Stomach (tissue), 9 donors: ENCODE measurements around the gene NCAPD2. TPM values are rescaled to one million over a fixed set of nuclear protein-coding genes. Genes with fewer than 3 reads are reported as not detected.

Experiments
- DNase-seq, 2 donors: peaks; one replicate each; pipeline versions ENCODE4 v3.0.0 to v3.0.0-alpha.2; 2013 to 2019
- H3K27ac ChIP-seq, 5 donors: fragments of 200-600 bp in 4 of 5; sonication (generic) in 4 of 5; one replicate each; pipeline ENCODE4 v1.5.1; 2013 to 2019; ENCODE audit warnings: mild to moderate bottlenecking in 1 of 5, moderate library complexity in 1 of 5
- H3K27me3 ChIP-seq, 3 donors: fragments of 200-600 bp; sonication (generic); one replicate each; pipeline ENCODE4 v1.5.1; 2017 to 2019; ENCODE audit warnings: mixed run types in 1 of 3
- H3K36me3 ChIP-seq, 4 donors: fragments of 200-600 bp; sonication (generic); 1 replicate in 3 of 4; 2 replicates in 1 of 4; pipeline ENCODE4 v1.5.1; 2016 to 2019
- H3K4me1 ChIP-seq, 4 donors: fragments of 200-600 bp; sonication (generic); one replicate each; pipeline ENCODE4 v1.5.1; 2016 to 2019
- H3K4me3 ChIP-seq, 4 donors: fragments of 200-600 bp; sonication (generic) in 3 of 4; one replicate each; pipeline ENCODE4 v1.5.1; 2016 to 2019; ENCODE audit warnings: mild to moderate bottlenecking in 1 of 4
- H3K9me3 ChIP-seq, 4 donors: fragments of 200-600 bp; sonication (generic); one replicate each; pipeline ENCODE4 v1.5.1; 2016 to 2019
- EP300 ChIP-seq: sonication (generic); formaldehyde crosslinking; IDR thresholded peaks from one replicate; pipeline ENCODE4 v1.6.1; 2017; ENCODE audit warnings: antibody characterized with exemption
- POLR2A ChIP-seq, 4 donors: fragments of 450-650 bp; IDR thresholded peaks; one replicate each; pipeline ENCODE4 v1.6.1; 2016; ENCODE audit warnings: antibody characterized with exemption in 4 of 4, control low read depth in 2 of 4, mild to moderate bottlenecking in 1 of 4, moderate library complexity in 1 of 4
- POLR2AphosphoS5 ChIP-seq, 3 donors: sonication (generic); formaldehyde crosslinking; IDR thresholded peaks; one replicate each; pipeline ENCODE4 v1.6.1; 2016; ENCODE audit warnings: antibody characterized with exemption in 3 of 3
- WGBS, 5 donors: extraction: QIAGEN DNeasy Blood & Tissue Kit in 3 of 5; methylation state at CpG; one replicate each; pipeline versions ENCODE4 v1.1.5 to v1.1.7; 2013 to 2018; 5-methylcytosine and 5-hydroxymethylcytosine counted together
- intact Hi-C: fragments of 100-400 bp; cut with DNase I; formaldehyde crosslinking; loops from one replicate; pipeline ENCODE4 v1.15.1; 2023; ENCODE audit warnings: low total_unique reads
- polyA plus RNA-seq, 3 donors: library from polyadenylated mRNA; stranded (reverse); fragments of 200-250 nt; gene quantifications; one replicate each; pipeline ENCODE4 v1.2.3, GENCODE V29; 2013
- total RNA-seq, 5 donors: library from RNA; depleted of rRNA; stranded (reverse); fragments of >200 nt; gene quantifications; one replicate each; pipeline versions ENCODE4 v1.1.0 to v1.2.3, GENCODE V29; 2014 to 2016
- TF ChIP-seq, protein P1 (sequence below), 7 experiments: fragments of 450-650 bp in 4 of 7; fragments of 200-600 bp in 3 of 7; sonication (generic) in 3 of 7; IDR thresholded peaks; one replicate each; pipeline ENCODE4 v1.5.1; 2016 to 2019; ENCODE audit warnings: antibody characterized with exemption in 7 of 7, control low read depth in 2 of 7, mild to moderate bottlenecking in 1 of 7
- donor health status: healthy with polysubstance abuse.
- donor health status: Bipolar disorder and iron deficiency.
- donor health status: healthy.

The NCAPD2 gene
- total and polyA plus RNA-seq, 8 donors: 8.3 to 105 (median 17.6) TPM

DNA sequence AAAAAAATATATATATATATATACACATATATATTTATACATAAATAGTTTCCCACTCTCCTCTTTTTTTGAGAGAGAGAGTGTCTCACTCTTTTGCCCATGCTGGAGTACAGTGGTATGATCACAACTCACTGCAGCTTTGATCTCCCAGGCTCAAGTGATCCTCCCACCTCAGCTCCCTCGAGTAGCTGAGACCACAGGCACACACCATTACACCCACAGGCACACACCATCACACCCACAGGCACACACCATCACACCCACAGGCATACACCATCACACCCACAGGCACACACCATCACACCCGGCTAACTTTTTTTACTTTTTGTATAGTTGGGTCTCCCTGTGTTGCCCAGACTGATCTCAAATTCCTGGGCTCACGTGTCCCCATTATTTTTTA, 26.3 kb downstream of the NCAPD2 start:
- Histone ChIP-seq H3K4me3 (no peak overlapping the region), H3K27me3 (no peaks in the 10 kb centered on the region), H3K27ac (no peak overlapping the region), H3K36me3 (peaks cover 74 to 100% (median 100%) of the 10 kb centered on the region in 4 donors), H3K9me3 (no peaks in the 10 kb centered on the region), H3K4me1 (no peaks in the 10 kb centered on the region)
- no peak for TF ChIP-seq EP300
- TF ChIP-seq, protein P1, sequence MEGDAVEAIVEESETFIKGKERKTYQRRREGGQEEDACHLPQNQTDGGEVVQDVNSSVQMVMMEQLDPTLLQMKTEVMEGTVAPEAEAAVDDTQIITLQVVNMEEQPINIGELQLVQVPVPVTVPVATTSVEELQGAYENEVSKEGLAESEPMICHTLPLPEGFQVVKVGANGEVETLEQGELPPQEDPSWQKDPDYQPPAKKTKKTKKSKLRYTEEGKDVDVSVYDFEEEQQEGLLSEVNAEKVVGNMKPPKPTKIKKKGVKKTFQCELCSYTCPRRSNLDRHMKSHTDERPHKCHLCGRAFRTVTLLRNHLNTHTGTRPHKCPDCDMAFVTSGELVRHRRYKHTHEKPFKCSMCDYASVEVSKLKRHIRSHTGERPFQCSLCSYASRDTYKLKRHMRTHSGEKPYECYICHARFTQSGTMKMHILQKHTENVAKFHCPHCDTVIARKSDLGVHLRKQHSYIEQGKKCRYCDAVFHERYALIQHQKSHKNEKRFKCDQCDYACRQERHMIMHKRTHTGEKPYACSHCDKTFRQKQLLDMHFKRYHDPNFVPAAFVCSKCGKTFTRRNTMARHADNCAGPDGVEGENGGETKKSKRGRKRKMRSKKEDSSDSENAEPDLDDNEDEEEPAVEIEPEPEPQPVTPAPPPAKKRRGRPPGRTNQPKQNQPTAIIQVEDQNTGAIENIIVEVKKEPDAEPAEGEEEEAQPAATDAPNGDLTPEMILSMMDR (IDR thresholded peaks at IDR 0.05): no peak
- TF ChIP-seq POLR2AphosphoS5 (IDR thresholded peaks at IDR 0.05): no peak
- TF ChIP-seq POLR2A (IDR thresholded peaks at IDR 0.05): no peak
- no peak for DNase-seq
- WGBS, 5 donors: 78 to 89% (median 80%) methylated on average over 3 of the region's 3 CpGs
- intact Hi-C loops: no loop called here

DNA sequence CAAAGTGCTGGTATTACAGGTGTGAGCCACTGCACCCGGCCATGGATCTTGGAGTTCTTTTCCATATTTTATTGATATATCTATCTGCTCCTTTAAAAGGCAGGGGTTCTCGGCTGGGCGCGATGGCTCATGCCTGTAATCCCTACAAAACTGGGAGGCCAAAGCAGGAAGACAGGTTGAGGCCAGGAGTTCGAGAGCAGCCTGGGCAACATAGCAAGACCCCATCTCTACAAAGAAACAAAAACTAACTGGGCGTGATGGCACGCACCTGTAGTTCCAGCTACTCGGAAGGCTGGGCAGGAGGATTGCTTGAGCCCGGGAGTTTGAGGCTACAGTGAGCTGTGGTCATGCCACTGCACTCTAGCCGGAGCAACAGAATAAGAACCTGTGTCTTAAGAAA, 28.3 kb downstream of the NCAPD2 start:
- Histone ChIP-seq H3K9me3 (no peaks in the 10 kb centered on the region), H3K27me3 (no peaks in the 10 kb centered on the region), H3K4me1 (no peaks in the 10 kb centered on the region), H3K36me3 (peaks cover 75 to 100% (median 100%) of the 10 kb centered on the region in 4 donors), H3K4me3 (no peak overlapping the region), H3K27ac (no peak overlapping the region)
- 81 to 92% (median 88%) methylated on average over 10 of the region's 10 CpGs for WGBS, 5 donors
- no peak for DNase-seq
- intact Hi-C loops: no loop called here
- TF ChIP-seq, protein P1 (IDR thresholded peaks at IDR 0.05): no peak
- TF ChIP-seq POLR2AphosphoS5 (IDR thresholded peaks at IDR 0.05) (no peak), POLR2A (IDR thresholded peaks at IDR 0.05) (no peak), EP300 (no peak)

DNA sequence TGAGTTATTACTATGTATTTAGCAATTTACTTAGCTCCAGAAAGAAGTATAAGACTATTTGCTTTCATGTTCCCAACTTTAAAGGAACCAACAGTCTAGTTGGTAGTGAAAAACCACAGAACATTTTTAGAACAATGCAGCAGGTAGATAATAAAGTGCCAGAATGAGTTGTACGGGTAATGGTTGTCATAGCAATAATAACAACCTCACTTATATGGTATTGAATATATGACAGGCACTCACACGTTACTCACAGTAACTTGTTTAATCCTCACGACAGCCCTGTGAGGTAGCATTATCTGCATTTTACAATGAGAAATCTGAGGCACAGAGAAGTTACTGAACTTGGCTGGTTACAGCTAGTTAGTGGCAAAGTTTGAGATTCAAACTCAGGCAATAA, 29.8 kb downstream of the NCAPD2 start:
- Histone ChIP-seq H3K9me3 (no peaks in the 10 kb centered on the region), H3K27ac (no peak overlapping the region), H3K4me3 (no peak overlapping the region), H3K36me3 (peaks cover 81 to 100% (median 100%) of the 10 kb centered on the region in 4 donors), H3K27me3 (no peaks in the 10 kb centered on the region), H3K4me1 (no peaks in the 10 kb centered on the region)
- TF ChIP-seq POLR2A (IDR thresholded peaks at IDR 0.05): no peak
- TF ChIP-seq POLR2AphosphoS5 (IDR thresholded peaks at IDR 0.05): no peak
- TF ChIP-seq, protein P1 (IDR thresholded peaks at IDR 0.05): no peak
- no peak for TF ChIP-seq EP300
- DNase-seq: no peak
- WGBS, 5 donors: 71 to 79% (median 73%) methylated on average over 3 of the region's 3 CpGs
- intact Hi-C loops: no loop called here

DNA sequence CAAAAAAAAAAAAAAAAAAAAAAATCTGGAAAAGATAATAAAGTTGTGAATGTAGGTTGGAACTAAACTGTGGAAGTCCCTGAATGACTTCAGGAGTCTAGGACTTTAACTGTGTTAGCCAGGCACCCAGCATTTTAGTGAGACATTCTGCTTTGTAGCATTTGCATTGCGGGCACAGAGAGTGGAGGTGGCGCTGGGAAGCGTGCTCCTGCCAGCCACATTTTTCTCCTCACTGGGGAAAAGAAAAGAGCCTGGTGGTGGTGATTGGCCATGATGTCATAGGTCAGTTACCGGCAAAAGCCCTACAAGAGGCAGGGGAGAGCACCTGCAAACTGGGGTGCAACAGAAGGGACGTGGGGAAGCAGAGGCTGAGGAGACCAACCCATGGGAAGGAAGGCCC, 30.7 kb downstream of the NCAPD2 start:
- Histone ChIP-seq H3K36me3 (peaks cover 84 to 100% (median 100%) of the 10 kb centered on the region in 4 donors), H3K4me3 (no peak overlapping the region), H3K9me3 (no peaks in the 10 kb centered on the region), H3K27me3 (no peaks in the 10 kb centered on the region), H3K27ac (no peak overlapping the region), H3K4me1 (no peaks in the 10 kb centered on the region)
- TF ChIP-seq, protein P1 (IDR thresholded peaks at IDR 0.05): no peak
- no peak for TF ChIP-seq POLR2AphosphoS5 (IDR thresholded peaks at IDR 0.05)
- no peak for TF ChIP-seq POLR2A (IDR thresholded peaks at IDR 0.05)
- TF ChIP-seq EP300: no peak
- 90 to 99% (median 94%) methylated on average over 5 of the region's 5 CpGs for WGBS, 5 donors
- no peak for DNase-seq
- intact Hi-C loops: no loop called here
